ENCODE results near the gene CRISPLD2. TPM values are rescaled to one million over a fixed set of nuclear protein-coding genes. Genes with fewer than 3 reads are reported as not detected.

CRISPLD2 gene
- total RNA-seq, 1 donor from 2014 or later = 0.13 TPM

GRCh38 chr16:84950906-84951305 is 131.1 kb downstream of the CRISPLD2 start:
- no peak for DNase-seq (ENCODE audit: low read depth, low spot score)

DNA sequence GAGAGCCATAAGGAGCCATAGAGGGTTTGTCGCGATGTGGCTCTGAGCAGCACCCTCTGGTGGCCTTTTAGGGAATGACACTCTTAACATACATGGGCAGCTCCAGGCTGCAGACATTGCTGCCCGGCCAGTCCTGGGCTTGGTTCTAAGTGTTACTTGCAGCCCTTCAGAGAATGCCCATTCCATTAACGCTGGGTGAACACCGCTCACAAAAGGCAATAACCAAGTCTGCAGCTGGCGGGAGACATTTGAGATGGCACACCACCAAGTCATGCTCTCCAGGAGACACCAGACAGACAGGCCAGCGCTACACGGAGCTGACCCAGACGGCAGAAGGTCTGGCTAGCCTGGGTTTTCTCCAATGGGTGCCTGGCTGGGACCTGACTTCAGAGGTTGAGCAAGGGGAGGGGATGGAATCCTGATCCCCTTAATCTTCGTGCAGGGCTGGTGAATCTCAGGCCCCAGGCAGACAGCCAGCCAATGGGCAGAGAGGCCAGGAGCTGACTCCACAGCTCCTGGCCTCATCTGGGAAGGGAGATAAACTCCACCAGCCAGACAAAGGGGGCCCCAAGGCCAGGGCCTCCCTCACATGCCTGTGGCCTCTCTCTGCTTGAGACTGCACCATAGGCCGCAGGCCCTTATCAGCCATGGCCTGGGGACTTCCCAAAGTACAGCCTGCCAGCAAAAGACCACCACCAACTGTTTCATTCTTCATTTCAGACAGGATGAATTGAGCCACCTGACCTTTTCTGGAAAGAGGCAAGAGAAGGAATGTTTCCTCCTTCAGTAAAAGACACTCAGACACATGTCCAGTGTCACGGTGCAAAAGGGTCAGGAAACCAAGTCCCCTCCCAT is 132.8 kb downstream of the CRISPLD2 start:
- peak; percentile 45 for DNase-seq (ENCODE audit: low read depth, low spot score)

GRCh38 chr16:84953190-84953746 is 133.5 kb downstream of the CRISPLD2 start:
- no peak for DNase-seq (ENCODE audit: low read depth, low spot score)

- DNase-seq (ENCODE audit: low read depth, low spot score) = no peak
Observed at GRCh38 chr16:84955427-84955826, 135.6 kb downstream of the CRISPLD2 start.

DNA sequence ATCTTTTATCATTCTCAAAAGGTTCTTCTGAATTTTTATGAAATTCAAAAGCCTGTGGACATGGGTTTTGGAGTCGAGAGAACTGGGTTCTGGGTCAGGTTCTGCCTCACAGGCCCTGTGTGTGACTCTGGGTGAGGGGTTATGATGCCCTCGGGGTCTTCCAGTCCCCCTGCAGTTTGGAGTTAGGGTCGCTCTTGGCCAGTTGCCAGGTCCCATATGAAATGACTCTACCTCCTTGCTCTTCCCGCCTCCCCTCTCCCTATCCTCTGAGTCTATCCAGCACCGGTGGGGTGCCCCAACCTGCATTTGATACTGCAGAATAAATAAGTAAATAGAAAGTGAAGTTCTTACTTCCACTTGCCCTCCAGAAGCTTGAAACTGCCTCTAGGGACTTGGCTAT is 137.4 kb downstream of the CRISPLD2 start:
- no peak for DNase-seq (ENCODE audit: low read depth, low spot score)

GRCh38 chr16:84957792-84958191 is 138.0 kb downstream of the CRISPLD2 start:
- DNase-seq (ENCODE audit: low read depth, low spot score) = no peak

Other genes with a start within 250 kb of the CRISPLD2 start
- gene COTL1, start 201.9 kb upstream of the CRISPLD2 start, total RNA-seq = 124 and 172 TPM in 2 replicates
- 62.3 and 63.6 TPM in 2 replicates for gene KLHL36, start 171.5 kb upstream of the CRISPLD2 start, total RNA-seq
- 55.1 and 65.3 TPM in 2 replicates for gene USP10, start 120.0 kb upstream of the CRISPLD2 start, total RNA-seq
- 54.8 and 56.0 TPM in 2 replicates for gene ZDHHC7, start 191.6 kb downstream of the CRISPLD2 start, total RNA-seq
- 4.4 and 4.8 TPM in 2 replicates for gene KIAA0513, start 207.8 kb downstream of the CRISPLD2 start, total RNA-seq